Colonic mucosa (tissue), 4 donors: ENCODE results near the gene SPRN. TPM values are rescaled to one million over a fixed set of nuclear protein-coding genes. Genes with fewer than 3 reads are reported as not detected.

Experiments
- DNase-seq: peaks from one replicate; pipeline ENCODE4 v3.0.0-alpha.2; 2020
- H3K27ac ChIP-seq: fragments of 200-600 bp; one replicate; pipeline ENCODE4 v1.8.0; 2021
- H3K27me3 ChIP-seq: fragments of 200-600 bp; one replicate; pipeline ENCODE4 v1.8.0; 2021
- H3K36me3 ChIP-seq: fragments of 200-600 bp; one replicate; pipeline ENCODE4 v1.8.0; 2021
- H3K4me1 ChIP-seq: fragments of 200-600 bp; one replicate; pipeline ENCODE4 v1.8.0; 2021; ENCODE audit warnings: mild to moderate bottlenecking
- H3K4me3 ChIP-seq: fragments of 200-600 bp; one replicate; pipeline ENCODE4 v1.8.0; 2021
- H3K9ac ChIP-seq, 2 donors: one replicate each; pipeline ENCODE4 v1.7.0; 2013; ENCODE audit warnings: control low read depth in 2 of 2, low read depth in 2 of 2, low read length in 2 of 2
- H3K9me3 ChIP-seq: fragments of 200-600 bp; one replicate; pipeline ENCODE4 v1.8.0; 2021
- CTCF ChIP-seq: fragments of 200-600 bp; IDR thresholded peaks from one replicate; pipeline ENCODE4 v1.8.0; 2022; ENCODE audit warnings: antibody characterized with exemption, mild to moderate bottlenecking
- intact Hi-C: fragments of 100-400 bp; cut with DNase I; formaldehyde crosslinking; loops from one replicate; pipeline ENCODE4 v1.14.1; 2022
- total RNA-seq, 2 donors: library from RNA; stranded (reverse); fragmentation: NEBNext Ultra II Directional in 1 of 2; extraction: Animal tissue kit (Norgen Biotek cat#: 25700) in 1 of 2; gene quantifications; one replicate each; pipeline ENCODE4 v1.2.1, GENCODE V29; 2021
- donor health status: healthy.
- donor health status: DM: no; HTN: no; CAD: no.
- donor health status: DM: no; HTN: no; CAD: no.

The SPRN gene
- total RNA-seq, 2 donors from 2014 or later = not detected

- Histone ChIP-seq H3K36me3 (peaks cover 12% of the 10 kb centered on the region), H3K4me1 (peaks cover 8% of the 10 kb centered on the region), H3K4me3 (no peak overlapping the region), H3K9me3 (no peaks in the 10 kb centered on the region), H3K9ac (no peak overlapping the region), H3K27ac (no peak overlapping the region), H3K27me3 (no peaks in the 10 kb centered on the region)
- intact Hi-C loops = no loop called here
- TF ChIP-seq CTCF = no peak
- DNase-seq = no peak
Observed at GRCh38 chr10:133396035-133396624, 28.3 kb downstream of the SPRN start.

- peak overlapping the region; percentile 92 to 93 for H3K9ac ChIP-seq
- intact Hi-C loops = no loop called here
- H3K27me3 ChIP-seq = no peaks in the 10 kb centered on the region
- no peaks in the 10 kb centered on the region for H3K9me3 ChIP-seq
- peaks cover 7% of the 10 kb centered on the region for H3K36me3 ChIP-seq
- H3K4me3 ChIP-seq = peak overlapping the region; percentile 59
- no peak for DNase-seq
- H3K4me1 ChIP-seq = peaks cover 8% of the 10 kb centered on the region
- TF ChIP-seq CTCF = no peak
- peak overlapping the region; percentile 74 for H3K27ac ChIP-seq
Observed at GRCh38 chr10:133394801-133395221, 29.6 kb downstream of the SPRN start.

- H3K9ac ChIP-seq = peak within 1 kb of the TSS; percentile 92 to 93
- H3K27me3 ChIP-seq = no peaks in the 10 kb centered on the region
- H3K4me1 ChIP-seq = peaks cover 8% of the 10 kb centered on the region
- intact Hi-C loops = no loop called here
- peak within 1 kb of the TSS; percentile 74 for H3K27ac ChIP-seq
- H3K9me3 ChIP-seq = no peaks in the 10 kb centered on the region
- no peak for TF ChIP-seq CTCF
- DNase-seq = peak; percentile 95
- H3K36me3 ChIP-seq = peaks cover 4% of the 10 kb centered on the region
- peak within 1 kb of the TSS; percentile 59 for H3K4me3 ChIP-seq
Observed at GRCh38 chr10:133394064-133394663, 30.3 kb downstream of the SPRN start, which contains the start of gene MTG1. MTG1 (plus strand) TSS chr10:133394157; CDS start chr10:133394221, 64 bp downstream.

GRCh38 chr10:133393401-133394063 is 30.9 kb downstream of the SPRN start:
- H3K36me3 ChIP-seq = peaks cover 3% of the 10 kb centered on the region
- H3K9me3 ChIP-seq = no peaks in the 10 kb centered on the region
- H3K27me3 ChIP-seq = no peaks in the 10 kb centered on the region
- DNase-seq = no peak
- intact Hi-C loops = no loop called here
- peak overlapping the region in 1 of 2 donors; percentile 35 for H3K9ac ChIP-seq
- peak overlapping the region; percentile 74 for H3K27ac ChIP-seq
- TF ChIP-seq CTCF = no peak
- peak overlapping the region; percentile 59 for H3K4me3 ChIP-seq
- peaks cover 8% of the 10 kb centered on the region for H3K4me1 ChIP-seq

DNA sequence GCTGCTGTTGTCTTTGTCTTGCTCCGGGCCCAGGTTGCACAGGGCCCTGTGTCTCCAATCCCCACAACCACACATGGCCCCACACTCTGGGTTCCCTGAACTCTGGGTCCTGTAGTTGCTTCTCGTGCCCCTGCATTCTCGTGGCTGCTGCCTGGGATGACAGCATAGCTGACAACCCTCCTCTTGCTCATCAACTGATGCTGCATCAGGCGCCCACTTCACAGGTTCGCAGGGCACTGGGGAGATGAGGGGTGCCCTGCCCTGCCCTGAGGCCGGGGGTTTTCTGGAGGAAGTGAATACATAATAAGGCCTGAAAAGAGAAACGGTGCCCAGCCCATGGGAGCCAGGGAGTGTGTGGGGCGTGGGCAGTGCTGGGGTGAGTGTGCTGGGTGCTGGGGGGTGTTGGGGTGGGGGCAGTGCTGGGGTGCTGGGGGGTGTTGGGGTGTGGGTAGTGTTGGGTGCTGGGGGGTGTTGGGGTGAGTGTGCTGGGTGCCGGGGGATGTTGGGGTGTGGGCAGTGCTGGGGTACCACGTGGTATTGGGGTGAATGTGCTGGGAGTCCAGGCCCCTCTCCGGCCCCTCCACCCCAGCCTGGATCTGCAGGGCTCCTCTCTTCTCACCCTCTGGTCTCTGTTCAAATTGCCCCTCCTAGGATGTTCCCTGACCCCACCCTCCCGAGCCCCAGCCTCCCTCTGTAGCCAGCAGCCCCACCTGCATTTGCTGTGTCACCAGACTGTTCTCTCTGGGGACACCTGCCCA is 32.5 kb downstream of the SPRN start:
- intact Hi-C loops = no loop called here
- no peak for TF ChIP-seq CTCF
- Histone ChIP-seq H3K4me1 (peaks cover 8% of the 10 kb centered on the region), H3K36me3 (no peaks in the 10 kb centered on the region), H3K9ac (no peak overlapping the region), H3K27me3 (no peaks in the 10 kb centered on the region), H3K27ac (no peak overlapping the region), H3K4me3 (no peak overlapping the region), H3K9me3 (no peaks in the 10 kb centered on the region)
- DNase-seq = no peak
